Epidermal melanocyte (primary cell): Measurements from ENCODE around the gene PHF19.

Experiments
- DNase-seq: peaks from one replicate; pipeline ENCODE4 v3.0.0; 2011; ENCODE audit warnings: low spot score; ENCODE audit not compliant: insufficient read length

The PHF19 gene

DNA sequence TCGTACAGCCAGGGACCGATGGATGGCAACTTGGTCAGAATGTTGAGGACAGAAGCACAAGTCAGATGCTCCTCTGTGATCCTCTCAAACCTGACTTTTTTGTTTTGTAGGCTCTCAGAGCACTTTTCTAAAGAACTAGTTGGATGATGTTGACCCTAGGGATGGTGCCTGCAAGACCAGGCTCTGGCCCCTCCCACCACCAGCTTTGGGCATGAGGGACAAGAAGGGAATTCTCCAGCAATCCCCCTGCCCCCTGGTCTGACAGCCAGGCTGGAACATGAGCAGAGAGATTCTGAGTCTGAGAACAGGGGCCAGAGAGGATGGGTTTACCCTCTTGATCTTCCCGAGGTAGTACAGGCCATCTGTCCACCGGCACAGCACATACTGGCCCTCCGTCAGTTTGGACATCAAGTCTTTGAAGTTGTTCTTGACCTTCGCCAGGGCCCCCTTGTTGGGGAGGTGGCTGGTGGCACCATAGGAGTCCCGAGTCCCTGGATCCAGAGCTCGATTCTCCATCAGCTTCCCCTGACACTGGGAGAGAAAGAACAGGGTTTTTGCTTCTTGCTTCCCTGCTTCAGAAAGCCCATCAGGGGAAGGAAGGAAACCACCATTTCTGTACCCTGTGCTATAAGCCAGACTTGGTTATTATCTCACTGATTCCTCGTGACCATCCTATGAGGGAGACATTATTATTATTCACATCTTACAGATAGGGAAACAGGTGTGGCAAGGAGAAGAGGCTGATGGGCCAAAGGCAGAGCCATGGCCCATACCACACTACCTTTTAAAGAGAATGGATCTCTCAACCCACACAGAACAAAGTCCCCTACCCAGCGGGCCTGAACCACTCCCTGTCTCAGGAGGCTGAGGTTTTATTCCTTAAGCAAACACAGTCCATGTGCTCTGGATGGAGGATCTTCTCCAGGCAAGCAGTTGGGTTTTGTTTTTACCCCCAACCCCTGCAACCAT, 2.5 kb downstream of the PHF19 start:
- DNase-seq, result no peak

DNA sequence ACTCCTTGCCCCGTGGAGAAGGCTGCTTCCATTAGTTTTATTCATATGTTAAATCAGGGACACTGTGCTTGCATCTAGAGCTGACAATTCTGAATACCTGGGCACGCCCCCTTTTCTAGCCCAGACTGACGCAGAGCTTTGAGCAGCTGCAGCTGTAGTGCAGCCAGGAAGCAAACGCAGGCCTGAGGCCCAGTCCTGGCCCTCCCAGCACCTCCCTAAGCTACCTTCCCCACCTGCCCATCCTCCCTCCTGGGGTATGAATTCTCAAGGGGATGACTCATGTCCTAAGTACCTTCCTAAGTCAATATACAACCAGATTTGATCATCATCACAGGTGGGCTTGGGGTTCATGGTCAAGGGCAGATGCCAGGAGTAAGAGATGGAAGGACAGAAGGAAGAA, 3.5 kb downstream of the PHF19 start:
- no peak for DNase-seq

DNA sequence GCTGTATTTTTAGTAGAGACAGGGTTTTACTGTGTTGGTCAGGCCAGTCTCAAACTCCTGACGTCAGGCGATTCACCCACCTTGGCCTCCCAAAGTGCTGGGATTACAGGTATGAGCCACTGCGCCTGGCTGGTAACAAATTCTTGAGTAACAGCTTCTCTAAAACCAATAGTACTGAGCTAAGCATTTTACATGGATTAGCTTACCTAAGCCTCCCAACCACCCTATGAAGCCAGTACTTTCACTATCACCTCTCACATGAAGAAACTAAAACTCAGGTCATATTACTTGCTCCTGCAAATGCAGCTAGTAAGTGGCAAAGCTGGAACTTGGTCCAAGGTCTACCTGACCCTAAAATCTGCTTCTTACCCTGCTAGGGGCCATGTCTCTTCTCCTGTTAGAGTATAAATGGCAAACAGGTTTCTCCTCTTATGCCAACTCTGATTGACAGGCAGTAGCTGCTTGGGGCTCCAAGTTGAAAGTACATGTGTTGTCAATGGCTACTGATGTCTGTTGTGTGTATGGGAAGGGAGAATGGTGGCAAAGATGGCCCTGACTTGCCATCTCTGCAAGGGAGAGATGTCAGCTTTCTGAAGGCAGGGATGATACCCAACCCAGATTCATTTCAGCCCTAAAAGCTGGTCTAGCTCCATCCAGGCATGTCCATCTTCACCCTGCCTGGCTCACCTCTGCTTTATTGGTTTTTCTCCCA, 4.0 kb downstream of the PHF19 start:
- no peak for DNase-seq

DNA sequence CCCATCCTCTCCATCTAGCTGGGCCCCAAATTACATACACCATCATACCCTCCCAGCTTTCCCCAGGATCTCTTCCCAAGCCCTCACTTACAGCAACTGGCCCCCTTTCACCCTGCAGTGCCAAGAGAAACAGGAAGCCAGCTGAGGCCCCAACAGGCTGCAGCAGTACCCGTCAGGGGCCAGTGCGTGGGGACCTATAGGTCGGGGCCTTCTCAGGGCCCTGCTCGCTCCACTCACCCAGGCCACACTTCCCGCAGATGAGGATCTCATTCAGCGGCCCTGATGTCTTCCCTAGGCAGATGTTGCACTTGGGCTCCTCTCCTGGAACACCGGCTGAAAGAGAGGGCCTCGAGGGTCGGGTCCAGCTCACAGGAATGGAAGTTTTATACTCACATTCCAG, 6.8 kb downstream of the PHF19 start:
- DNase-seq, result no peak

DNA sequence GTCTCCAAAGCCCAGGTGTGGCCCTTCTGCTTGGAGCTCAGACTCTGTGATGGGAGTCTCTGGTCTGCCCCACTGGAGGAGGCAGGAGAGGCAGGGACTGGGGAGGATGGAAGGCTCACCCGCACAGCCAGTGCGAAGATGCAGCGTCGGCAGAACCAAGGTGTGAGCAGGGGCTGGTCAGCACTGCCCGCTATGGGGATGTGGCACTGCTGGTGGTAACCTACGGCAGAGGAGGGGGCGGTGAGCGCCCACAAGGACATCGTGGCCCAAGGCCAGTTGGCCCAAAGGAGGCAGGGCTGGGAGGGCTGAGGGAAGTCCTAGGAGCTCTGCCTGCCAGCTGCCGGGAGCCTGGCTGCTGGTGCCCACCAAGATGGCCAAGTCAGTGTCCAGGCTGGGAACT, 7.3 kb downstream of the PHF19 start:
- DNase-seq, result no peak

DNA sequence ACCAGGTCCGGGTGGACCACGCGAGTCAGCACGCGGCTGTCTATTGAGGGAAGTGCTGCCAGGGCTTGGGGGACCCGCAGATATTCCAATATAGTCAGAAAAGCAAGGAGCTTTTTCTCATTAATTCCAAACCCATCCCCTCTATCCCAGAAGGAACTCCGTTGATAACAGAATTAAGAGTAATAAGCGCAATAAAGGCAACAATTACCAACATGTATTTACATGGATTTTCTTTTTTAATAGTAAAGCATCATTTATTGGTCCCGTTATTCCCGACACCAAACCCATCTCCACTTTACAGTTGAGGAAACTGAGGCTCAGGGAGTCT, 7.7 kb downstream of the PHF19 start:
- DNase-seq, result no peak

DNA sequence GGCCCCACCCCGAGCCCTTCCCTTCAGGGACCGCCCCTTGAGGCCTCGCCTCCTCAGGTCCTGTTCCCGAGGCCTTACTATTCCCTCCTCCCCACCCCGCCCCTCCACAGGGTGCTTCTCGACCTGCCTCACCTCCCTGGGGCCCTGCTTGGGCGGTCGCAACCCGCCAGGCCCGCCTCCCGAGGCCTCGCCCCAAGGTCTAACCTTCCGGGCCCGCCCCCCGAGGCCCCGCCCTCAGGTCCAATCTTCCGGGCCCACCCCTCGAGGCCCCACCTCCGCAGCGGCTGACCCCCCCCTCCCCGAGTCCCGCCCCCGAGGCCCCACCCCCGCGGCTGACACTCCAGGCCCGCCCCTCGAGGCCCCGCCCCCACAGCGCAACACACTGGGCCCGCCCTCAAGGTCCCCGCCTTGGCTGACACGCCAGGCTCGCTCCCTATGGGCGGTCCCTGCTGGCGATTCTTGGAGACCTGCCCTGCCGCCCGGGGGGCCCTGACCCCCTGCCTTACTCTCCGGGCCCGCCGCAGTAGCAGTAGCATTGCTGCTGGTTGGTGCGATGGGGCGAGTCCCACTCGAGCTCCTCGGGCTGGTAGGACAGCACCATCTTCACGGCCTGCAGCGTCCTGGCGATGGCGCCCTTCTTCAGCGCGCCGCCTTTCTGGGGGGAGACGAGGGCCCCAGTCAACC, 8.2 kb downstream of the PHF19 start:
- peak; percentile 93 for DNase-seq

DNA sequence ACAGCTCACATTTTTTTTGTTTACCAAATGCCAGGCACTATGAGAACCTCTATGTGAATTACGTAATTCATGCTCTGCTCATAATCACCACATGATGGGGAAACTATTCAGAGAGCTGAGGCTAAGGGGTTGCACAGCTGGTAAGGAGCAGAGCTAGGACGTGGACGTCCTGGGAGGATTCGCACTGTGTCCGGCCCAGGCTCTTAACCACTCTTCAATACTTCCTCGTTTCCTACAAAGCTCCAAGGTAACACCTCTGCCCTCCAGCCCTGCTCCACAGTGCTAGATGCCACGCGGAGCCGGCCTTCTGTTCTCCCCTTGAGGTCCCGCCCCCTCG, 8.7 kb downstream of the PHF19 start:
- no peak for DNase-seq

DNA sequence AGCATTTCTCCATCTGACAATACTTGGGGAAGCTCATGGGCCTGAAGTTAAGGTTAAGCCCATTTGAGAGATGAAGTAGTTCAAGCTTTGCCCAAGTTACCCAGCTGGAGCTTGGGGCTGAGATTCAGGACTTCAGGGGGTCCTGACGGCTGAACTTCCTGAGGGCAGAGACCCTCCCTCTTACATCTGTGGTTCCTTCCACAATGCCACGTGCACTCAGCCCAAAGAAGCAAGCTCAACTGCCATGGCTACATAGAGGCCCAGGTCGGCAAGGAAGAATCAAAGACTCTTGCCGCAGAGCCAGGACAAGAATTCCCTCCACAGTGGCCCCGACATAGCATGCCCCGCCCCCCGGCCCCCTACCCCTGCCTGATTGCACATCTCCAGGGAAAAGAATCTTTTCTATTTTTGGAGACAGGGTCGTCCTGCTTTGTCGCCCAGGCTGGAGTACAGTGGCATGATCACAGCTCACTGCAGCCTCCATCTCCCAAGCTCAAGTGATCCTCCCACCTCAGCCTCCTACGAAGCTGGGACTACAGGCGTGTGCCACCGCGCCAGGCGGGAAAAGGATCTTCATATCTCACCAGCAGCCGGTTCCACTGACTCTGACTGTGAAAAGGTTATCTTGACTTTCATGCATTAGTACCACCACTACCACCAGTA, 9.2 kb downstream of the PHF19 start:
- no peak for DNase-seq

DNA sequence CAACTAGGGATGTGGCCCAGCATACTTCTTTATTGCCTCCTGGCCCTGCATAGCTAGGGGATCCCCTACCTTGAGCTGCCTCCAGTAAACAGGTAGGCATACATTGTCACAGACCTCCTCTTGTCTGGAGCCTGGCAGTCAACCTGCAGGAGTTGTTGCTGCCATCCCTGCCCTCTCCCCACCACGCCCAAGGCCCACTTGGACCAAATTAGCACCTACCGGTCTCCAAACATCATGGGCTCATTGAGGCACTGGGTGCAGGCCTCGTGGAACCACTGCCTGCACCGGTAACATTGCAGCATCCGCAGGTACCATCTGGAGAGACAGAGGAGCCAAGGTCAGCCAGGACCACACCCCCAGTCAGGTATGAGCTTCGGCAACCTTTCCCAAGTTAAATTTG, 10.3 kb downstream of the PHF19 start:
- DNase-seq, result no peak

DNA sequence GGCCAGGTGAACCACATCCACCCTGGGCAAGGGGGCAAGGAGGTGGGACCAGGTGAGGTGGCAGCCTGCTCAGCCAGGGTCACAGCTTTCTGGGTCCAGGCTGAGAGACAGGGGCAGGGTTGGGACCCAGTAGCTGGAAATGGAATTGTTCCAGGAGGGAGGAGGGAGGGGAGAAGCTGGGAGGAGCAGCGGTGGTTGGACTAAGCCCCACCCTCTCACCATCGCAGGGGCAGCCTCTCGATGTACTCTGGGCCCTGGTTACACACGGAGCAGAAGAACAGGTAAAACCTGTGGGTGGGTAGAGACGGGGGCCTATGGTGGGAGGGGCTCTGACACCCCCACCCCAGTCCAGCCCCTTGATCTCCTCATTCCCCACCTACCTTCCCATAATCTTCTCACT, 11.2 kb downstream of the PHF19 start:
- DNase-seq, result no peak

DNA sequence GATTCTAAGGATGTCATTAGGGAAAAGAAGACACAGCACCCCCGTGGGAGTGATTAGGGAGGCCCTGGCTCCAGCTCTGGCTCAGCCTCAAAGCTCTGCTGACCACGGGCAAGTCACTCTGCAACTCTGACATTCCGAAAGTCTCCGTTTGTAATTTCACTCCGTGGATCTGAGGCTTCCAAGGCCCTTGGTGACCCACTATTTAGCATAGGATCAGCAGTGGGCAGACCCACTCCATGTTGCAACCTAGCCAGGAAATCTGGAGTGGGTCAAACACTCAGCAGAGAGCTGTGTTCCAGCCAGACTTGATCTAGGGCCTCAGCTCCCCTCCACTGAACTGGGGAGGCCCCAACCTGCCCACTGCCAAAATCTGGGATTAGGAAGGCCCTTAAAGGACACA, 11.8 kb downstream of the PHF19 start:
- no peak for DNase-seq

DNA sequence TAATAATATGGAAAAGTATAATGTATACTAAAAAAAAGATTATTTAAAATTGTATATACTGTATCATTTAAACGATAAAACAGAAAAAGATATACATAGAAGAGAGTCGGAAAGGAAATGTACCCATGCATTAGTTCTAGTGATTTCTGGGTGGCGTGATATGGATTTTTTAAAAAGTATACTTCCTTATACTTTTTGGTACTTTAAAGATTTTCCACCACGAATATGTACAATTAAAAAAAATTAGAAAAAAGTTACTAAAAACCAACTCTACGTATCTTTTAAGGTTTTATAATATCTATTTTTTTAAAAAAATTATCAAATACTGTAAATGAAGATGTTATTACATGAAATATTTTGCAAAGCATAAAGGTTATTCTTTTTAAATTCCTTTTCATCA, 12.3 kb downstream of the PHF19 start:
- no peak for DNase-seq

DNA sequence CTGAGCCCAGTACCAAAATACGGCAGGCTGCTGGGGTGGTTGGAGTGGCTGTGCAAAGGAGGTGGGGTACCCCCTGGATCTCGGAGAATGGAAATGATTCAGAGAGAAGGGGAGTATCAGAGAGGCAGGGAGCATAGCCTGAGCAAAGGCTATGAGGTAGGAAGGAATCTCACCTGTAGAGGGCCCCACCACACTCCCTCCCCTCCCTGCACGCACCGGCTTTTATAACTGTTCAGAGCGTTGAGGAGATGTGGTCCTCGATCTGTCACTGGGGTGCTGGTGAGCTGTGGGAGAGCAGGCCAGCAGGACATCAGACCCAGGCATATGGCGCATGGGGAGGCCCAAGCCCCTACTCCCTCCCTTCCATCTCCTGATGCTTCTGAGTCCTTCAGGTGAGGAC, 13.2 kb downstream of the PHF19 start:
- no peak for DNase-seq

DNA sequence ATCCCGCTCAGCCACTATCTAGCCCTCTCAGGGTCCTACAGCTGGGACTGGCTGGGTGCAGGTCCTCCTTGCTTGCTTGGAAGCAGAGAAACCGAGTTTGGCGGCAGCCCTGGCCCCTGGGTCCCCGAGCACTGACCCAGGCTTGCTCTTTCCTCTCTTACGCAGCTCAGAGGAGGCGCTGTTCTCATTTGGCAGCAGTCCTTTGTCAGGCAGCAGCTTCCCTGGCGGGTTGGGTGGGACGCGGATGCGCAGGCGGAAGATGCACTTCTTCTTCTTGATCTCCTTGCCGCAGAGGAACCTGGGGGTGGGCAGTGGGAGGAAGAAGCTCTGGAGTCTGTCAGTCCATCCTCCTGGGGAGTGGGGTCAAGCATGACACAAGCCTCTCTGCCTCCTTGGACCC, 14.5 kb downstream of the PHF19 start:
- no peak for DNase-seq

DNA sequence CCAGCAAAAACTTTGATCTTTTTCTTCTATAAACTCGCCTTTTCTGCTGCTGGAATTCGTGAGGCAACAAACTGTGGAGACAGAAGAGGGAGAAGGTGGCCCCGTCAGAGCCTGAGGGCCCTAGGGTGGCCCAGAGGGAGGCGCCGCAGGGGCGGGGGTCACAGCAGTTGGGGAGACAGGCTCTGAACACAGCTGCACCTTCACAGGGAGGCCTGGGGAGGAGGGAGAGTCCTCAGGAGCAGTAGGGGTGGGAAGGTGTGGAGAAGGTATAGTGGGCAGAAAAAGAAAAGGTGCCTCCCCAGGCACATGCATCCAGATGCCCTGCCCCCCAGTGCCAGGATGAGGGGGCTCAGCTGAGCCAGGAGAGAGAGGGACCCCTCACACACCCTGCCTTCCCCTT, 15.1 kb downstream of the PHF19 start:
- DNase-seq, result no peak

DNA sequence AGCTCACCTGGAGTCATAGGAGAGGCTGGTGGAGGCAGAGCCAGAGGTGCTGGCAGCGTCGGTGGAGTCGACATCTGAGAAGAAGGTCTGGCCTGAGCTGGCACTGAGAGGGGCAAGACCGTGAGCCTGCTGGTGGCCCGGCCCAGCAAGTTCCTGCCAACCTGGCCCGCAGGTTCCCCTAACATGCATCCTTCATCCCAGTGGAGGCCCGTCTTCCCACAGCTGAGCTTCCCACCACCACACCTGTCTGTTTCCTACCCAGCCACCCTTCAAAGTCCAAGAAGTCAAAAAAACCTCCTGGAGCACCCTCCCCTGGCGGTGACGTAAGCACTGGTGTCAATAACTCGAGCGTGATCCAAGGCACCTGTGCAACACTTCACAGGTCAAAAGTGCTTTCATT, 16.9 kb downstream of the PHF19 start:
- no peak for DNase-seq

DNA sequence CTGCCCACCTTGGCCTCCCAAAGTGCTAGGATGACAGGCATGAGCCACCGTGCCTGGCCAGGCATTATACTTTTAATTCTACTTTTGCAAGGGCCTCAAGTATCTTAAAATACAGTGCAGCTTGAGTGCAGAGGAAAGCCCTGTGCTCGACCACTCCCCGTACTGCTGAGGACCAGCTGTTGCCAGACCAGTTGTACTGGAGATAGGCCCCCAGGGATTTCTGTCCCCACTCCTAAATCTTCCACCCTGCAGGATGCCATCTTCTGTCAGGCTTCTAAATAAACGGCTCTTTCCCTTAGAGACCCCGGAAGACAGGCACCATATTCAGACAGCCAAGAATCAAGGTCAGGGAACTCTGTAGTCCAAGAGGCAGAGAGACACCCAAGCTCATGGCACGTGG, 17.6 kb downstream of the PHF19 start:
- no peak for DNase-seq

DNA sequence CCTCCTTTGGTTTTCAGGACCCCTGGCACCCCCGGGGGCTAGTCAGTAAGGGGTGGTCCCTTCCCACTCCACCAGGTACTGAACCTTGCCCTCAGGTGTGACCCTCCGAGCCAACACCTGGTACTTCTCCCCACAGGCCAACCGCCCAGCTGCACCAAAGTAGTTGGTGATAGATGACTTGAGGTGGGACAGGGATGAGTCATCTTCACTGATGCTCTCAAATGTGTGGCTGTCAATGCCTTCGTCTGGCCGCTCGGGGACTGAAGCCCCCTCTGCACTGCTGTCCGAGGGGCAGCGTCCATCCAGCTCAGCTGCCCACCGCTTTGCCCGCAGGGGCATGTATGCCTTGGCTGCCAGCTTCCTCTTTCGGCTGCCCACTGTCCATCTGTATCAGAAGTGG, 19.1 kb downstream of the PHF19 start:
- no peak for DNase-seq

DNA sequence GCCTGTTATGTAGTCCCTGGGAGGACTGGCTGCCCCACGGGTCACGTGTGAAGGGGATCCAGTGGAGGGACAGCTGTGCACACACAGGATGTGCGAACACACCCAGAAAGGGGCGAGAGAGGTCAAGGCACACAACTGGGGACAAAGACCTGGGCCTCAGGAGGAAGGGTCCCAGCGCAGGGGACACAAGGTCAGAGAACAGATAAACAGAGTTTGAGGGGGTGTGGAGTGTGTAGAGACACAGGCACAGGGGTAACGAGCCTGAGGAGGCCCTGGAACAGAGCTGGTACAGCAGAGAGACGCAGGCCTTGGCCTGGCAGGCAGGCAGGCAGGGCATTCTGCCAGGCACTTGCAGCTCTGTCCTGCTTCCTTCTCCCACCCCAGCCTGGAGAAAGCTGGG, 19.5 kb downstream of the PHF19 start:
- no peak for DNase-seq

DNA sequence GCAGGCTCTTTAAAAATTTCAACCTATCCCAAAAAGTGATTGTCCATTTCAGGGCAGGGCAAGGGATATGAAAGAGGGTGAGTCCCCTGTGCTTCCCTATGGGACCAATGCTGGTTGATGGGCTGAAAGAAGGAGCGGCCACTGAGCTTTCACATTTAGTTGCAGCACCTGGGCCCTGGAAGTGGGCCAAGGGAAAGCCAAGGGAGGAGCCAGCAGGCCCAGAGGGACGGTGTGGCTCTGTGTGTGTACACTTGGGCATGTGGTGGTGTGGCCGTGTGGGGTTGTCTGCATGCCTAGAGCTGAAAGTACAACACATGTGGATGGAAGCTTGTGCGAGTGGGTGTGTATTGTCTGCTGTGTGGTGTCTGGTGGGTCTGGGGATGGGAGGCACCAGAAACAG, 20.3 kb downstream of the PHF19 start:
- DNase-seq, result no peak
